ENCODE measurements around the gene RIPOR1.
"Not testable (repeated sequence)": the region's sequence is repeated elsewhere in the genome, so short reads cannot be mapped to it uniquely, and the experiment has no call there.

RIPOR1 gene

DNA sequence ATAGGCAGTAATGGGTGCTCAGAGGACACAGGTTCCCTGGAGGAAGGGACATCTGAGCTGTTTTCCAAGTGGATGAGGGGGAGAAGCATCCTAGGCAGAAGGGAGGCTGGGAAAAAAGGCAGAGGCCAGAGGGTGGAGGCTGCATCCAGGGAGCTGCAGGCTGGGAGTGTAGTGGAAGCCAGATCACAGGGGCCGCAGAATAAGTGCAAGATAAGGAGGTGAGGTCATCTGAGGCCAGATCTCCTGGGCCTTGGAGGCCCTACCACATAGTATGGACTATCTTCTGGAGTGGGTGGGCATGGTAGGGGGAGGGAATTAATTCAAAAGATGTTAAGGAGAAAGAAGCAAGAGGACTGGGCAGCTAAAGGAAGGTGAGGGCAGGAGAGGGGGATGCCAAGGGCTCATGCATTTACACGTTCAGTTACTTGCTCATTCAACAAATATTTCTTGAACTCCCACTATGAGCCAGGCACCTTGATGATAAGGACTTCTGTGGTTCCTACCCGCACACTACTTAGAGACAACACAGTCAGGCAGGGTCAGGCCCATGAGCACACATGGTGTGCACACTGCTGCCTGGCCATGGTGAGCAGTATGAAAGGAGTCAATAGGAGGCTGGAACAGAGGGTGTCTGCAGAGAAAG is 2.4 kb upstream of the RIPOR1 start:
- DNase-seq (ENCODE audit: low spot score in 2 of 2): no peak
- in situ Hi-C loops (cut with MboI; ENCODE audit: low sequenced_read_pairs): no loop called here
- peaks cover 12% of the 10 kb centered on the region for H3K4me1 ChIP-seq
- 0 out of 2 replicates have a peak, but pooled peaks cover 3% of the 10 kb centered on the region for H3K36me3 ChIP-seq (replicated peaks)
- no peaks in the 10 kb centered on the region for H3K27me3 ChIP-seq (ENCODE audit: low read depth)
- no peaks in the 10 kb centered on the region for H3K9me3 ChIP-seq
- no peak overlapping the region for H3K4me3 ChIP-seq

DNA sequence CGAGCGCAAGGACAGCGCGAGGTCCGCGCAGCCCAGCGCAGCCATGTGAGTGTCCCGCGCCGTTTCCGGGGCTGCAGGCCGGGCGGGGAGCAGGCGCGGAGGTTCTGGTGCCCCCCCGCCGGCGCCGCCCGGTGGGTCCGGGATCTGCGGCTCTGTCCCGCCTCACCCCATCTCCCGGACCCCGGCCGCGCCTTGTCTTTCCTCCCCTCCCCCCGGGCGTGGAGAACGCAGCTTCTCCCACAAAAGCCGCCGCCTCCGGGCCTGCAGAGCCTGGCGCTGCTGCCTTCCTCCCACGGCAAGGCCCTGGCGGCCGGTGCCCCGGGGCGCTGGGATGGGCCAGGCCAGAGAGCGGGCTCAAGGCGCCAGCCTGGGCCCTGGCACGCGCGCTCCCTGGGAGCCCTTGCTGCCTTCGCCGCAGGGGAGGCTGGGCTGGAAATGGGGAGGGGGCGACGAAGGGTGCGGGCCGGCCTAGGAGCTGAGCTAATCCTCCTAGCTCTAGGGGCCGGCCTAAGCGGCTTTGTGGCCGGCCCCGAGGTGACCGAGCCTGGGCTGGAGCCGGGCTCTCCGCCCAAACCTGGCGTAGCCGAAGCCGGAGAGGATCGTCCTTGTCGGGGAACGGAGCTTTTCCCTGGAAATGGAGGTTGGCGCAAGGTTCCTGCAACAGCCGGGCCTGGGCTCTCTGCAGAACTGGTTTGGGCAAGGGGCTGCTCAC is 397 bp downstream of the RIPOR1 start:
- H3K9me3 ChIP-seq: no peaks in the 10 kb centered on the region
- in situ Hi-C loops (cut with MboI; ENCODE audit: low sequenced_read_pairs): no loop called here
- peaks cover 8% of the 10 kb centered on the region for H3K4me1 ChIP-seq
- 0 out of 2 replicates have a peak, but pooled peaks cover 3% of the 10 kb centered on the region for H3K36me3 ChIP-seq (replicated peaks)
- DNase-seq (ENCODE audit: low spot score in 2 of 2): peak in 1 of 2 experiments; percentile 71
- H3K27me3 ChIP-seq (ENCODE audit: low read depth): no peaks in the 10 kb centered on the region
- H3K4me3 ChIP-seq: peak overlapping the region; percentile 74

DNA sequence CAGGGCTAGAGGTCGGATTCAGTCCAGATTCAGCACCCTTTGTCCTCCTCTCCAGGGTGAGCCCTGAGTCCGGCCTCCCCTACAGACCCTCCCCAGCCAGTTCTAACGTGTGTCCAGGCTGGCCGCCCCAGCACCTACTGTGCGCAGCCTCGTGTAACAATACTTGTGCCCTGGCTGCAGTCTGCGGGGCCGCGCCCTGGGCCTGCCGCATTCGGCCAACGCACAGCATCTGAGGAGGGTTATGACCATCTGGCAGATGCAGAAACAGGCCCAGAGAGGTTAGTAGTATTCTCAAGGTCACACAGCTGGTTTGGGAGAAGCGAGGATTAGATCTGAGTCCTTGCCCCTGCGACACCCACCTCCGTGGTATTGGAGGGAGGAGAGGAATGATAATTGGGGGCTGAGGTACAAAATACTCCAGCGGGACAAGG is 968 bp downstream of the RIPOR1 start:
- peak in 1 of 2 experiments; percentile 28 for DNase-seq (ENCODE audit: low spot score in 2 of 2)
- Histone ChIP-seq H3K27me3 (ENCODE audit: low read depth) (no peaks in the 10 kb centered on the region), H3K9me3 (no peaks in the 10 kb centered on the region), H3K4me3 (peak overlapping the region; percentile 74), H3K4me1 (peaks cover 8% of the 10 kb centered on the region), H3K36me3 (replicated peaks) (0 out of 2 replicates have a peak, but pooled peaks cover 3% of the 10 kb centered on the region)
- in situ Hi-C loops (cut with MboI; ENCODE audit: low sequenced_read_pairs): no loop called here

DNA sequence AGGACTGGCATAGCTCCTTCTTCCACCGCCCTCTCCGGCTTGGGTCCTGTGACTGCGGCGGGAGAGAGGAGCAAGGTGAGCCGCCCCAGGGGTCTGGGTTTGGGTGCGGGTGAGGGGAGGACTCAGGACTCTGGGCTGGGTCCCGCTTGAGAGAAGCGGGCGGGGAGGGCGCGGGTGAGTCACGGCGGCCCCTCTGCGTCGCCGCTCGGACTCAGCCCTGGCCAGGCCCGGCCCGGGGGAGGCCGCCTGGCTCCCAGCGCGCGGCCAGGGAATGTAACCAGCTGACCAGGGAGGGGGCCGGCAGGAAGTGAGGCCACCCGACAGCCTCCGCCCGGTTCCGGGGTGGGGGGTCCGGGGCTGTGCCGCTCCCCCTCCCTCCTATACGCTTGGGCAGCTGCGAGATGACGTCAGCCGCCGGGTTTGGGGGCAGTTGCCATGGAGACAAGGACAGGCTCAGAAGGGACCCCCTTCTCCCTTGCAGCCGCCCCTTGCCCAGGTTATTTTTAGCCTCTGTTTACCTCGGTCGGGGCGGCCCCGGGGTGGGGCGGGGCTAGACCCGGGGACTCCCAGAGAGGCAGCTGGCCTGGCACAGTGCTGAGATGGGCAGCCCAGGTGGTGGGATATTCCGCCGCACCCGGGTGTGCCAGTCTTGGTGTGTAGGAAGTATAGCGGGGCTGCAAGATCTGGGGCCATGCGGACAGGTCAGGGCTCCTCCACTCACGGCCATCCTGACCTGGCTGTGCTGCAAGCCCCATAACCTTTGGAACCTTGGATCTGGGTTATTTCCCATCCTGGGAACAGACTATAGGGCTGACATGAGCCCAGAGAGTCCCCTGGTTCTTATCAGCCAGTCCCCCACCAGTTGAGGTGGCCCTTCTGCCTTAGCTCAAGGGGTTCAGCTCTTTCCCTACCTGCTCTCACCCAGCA is 1.6 kb downstream of the RIPOR1 start:
- Histone ChIP-seq H3K9me3 (no peaks in the 10 kb centered on the region), H3K4me1 (peaks cover 8% of the 10 kb centered on the region), H3K4me3 (peak overlapping the region; percentile 74), H3K27me3 (ENCODE audit: low read depth) (no peaks in the 10 kb centered on the region), H3K36me3 (replicated peaks) (0 out of 2 replicates have a peak, but pooled peaks cover 3% of the 10 kb centered on the region)
- DNase-seq (ENCODE audit: low spot score in 2 of 2): peak in 1 of 2 experiments; percentile 49
- in situ Hi-C loops (cut with MboI; ENCODE audit: low sequenced_read_pairs): no loop called here

DNA sequence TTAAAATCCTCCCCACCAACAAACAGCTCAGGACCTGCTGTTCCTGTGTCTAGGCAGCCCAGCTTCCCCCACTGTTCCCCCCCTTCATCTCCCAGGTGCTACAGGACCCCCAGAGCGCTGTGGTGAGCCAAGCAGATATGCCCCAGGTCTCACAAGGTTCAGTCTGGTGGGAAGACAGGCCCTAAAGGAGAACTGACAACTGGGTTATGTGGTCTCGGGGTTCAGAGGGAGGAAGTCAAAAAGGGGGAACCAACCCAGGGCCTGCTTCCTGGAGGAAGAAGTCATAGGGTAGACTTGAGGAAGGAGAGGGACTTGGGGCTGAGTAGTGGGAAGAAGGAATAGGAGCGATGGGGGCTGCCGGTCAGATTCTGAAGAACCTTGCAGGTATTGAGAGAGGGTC is 2.6 kb downstream of the RIPOR1 start:
- Histone ChIP-seq H3K4me1 (peaks cover 8% of the 10 kb centered on the region), H3K27me3 (ENCODE audit: low read depth) (no peaks in the 10 kb centered on the region), H3K4me3 (no peak overlapping the region; the same call in 1 of the 2 replicates), H3K36me3 (replicated peaks) (0 out of 2 replicates have a peak, but pooled peaks cover 3% of the 10 kb centered on the region), H3K9me3 (no peaks in the 10 kb centered on the region)
- in situ Hi-C loops (cut with MboI; ENCODE audit: low sequenced_read_pairs): no loop called here
- DNase-seq (ENCODE audit: low spot score in 2 of 2): no peak

DNA sequence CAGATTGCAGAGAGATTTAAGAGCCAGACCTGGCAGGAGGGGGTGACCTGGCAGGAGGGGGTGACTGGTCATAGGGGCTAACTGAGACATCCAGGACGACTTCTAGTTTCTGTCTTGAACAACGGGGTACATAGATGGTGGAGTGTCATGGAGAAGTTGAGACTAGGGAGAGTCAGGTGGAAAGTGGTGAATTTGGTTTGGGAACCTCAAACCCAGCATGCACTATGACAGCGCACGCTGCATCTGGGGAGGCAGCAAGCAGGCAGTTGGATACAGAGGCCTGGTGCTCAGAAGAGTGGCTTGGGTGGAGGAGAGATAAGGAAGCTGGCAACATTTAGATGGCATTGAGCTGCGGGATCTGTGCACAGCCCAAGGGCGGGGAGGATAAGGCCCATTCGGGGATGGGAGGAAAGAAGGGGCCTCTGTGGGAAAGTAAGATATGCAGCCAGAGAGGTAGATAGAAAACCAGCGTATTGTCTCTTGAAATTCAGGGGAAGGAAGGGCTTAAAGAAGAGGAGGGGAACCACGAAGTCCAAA is 4.5 kb downstream of the RIPOR1 start:
- H3K4me3 ChIP-seq: no peak overlapping the region
- H3K4me1 ChIP-seq: peaks cover 7% of the 10 kb centered on the region
- in situ Hi-C loops (cut with MboI; ENCODE audit: low sequenced_read_pairs): no loop called here
- H3K27me3 ChIP-seq (ENCODE audit: low read depth): no peaks in the 10 kb centered on the region
- no peaks in the 10 kb centered on the region for H3K9me3 ChIP-seq
- DNase-seq (ENCODE audit: low spot score in 2 of 2): no peak
- 0 out of 2 replicates have a peak, but pooled peaks cover 3% of the 10 kb centered on the region for H3K36me3 ChIP-seq (replicated peaks)

DNA sequence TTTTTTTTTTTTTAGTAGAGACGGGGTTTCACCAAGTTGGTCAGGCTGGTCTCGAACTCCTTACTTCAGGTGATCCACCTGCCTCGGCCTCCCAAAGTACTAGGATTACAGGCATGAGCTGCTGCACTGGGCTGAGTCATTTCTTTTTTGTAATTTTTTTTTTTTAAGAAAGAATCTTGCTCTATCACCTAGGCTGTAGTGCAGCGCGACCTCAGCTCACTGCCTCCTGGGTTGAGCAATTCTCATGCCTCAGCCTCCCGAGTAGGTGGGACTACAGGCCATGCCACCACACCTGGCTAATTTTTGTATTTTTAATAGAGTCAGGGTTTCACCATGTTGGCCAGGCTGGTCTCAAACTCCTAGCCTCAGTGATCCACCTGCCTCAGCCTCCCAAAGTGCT is 5.4 kb downstream of the RIPOR1 start:
- H3K27me3 ChIP-seq (ENCODE audit: low read depth); H3K4me1 ChIP-seq; DNase-seq (ENCODE audit: low spot score in 2 of 2); H3K36me3 ChIP-seq (replicated peaks); H3K9me3 ChIP-seq; in situ Hi-C loops (cut with MboI; ENCODE audit: low sequenced_read_pairs); H3K4me3 ChIP-seq: not testable (repeated sequence)

DNA sequence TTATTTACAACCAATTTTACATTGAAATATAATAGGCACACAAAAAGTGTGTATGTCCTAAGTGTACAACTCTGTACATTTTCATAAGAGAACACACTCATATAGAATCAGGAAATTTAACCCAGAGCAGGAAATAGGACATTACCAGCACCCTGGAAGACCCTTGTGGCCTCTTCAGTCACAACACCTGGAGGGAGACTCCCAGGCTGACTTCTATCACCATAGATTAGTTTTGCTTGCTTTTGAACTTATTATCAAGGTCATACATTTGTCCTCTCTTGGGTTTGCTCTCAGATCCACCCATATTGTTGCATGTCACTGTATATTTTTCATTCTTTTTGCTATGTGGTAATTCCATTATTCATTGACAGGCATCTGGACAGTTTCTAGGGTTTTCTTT is 5.8 kb downstream of the RIPOR1 start:
- Histone ChIP-seq H3K27me3 (ENCODE audit: low read depth) (no peaks in the 10 kb centered on the region), H3K36me3 (replicated peaks) (peaks cover 9% of the 10 kb centered on the region), H3K4me3 (no peak overlapping the region), H3K4me1 (peaks cover 3% of the 10 kb centered on the region), H3K9me3 (no peaks in the 10 kb centered on the region)
- DNase-seq (ENCODE audit: low spot score in 2 of 2): no peak
- in situ Hi-C loops (cut with MboI; ENCODE audit: low sequenced_read_pairs): no loop called here

DNA sequence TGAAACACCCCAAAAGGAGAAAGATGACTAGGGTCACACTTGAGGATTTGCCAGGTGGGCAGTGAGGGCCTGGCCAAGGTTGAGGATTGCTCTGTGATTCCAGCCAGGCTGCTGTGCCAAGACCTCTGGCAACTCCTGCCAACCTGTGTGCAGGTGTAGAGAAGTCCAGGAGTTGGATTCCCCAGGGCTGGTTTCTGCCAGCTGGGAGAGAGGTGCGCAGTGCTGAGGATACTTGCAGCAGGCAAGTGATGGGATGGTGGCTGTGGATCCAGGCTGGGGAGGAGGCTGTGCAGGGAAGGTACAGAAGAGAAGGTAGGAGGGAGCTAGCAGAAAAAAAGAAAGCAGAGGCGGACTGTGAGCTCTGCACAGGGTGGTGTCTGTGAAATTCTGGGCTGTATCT is 6.6 kb downstream of the RIPOR1 start:
- peaks cover 3% of the 10 kb centered on the region for H3K4me1 ChIP-seq
- no peak for DNase-seq (ENCODE audit: low spot score in 2 of 2)
- H3K36me3 ChIP-seq (replicated peaks): peaks cover 15% of the 10 kb centered on the region
- H3K27me3 ChIP-seq (ENCODE audit: low read depth): no peaks in the 10 kb centered on the region
- H3K9me3 ChIP-seq: no peaks in the 10 kb centered on the region
- in situ Hi-C loops (cut with MboI; ENCODE audit: low sequenced_read_pairs): no loop called here
- H3K4me3 ChIP-seq: no peak overlapping the region

DNA sequence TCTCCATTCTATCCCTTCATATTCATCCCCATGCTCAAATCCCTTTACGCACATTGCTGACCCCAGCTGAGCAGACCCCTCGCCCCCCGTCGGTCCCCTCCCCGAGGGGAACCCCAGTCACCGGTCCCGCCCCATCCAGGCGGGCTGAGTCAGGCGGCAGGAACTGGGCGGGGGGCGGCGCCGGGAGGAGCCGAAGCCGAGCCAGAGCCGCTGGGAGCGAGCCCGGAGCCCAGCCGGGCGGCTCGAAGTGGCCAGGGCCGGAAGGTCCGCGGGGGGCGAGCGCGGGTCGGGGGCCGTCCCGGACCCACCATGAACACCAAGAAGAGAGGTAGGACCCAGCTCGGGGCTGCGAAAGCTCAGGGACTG is 8.6 kb downstream of the RIPOR1 start:
- no peak for DNase-seq (ENCODE audit: low spot score in 2 of 2)
- Histone ChIP-seq H3K27me3 (ENCODE audit: low read depth) (no peaks in the 10 kb centered on the region), H3K4me1 (no peaks in the 10 kb centered on the region), H3K9me3 (no peaks in the 10 kb centered on the region), H3K36me3 (replicated peaks) (peaks cover 36% of the 10 kb centered on the region), H3K4me3 (no peak overlapping the region)
- in situ Hi-C loops (cut with MboI; ENCODE audit: low sequenced_read_pairs): no loop called here

DNA sequence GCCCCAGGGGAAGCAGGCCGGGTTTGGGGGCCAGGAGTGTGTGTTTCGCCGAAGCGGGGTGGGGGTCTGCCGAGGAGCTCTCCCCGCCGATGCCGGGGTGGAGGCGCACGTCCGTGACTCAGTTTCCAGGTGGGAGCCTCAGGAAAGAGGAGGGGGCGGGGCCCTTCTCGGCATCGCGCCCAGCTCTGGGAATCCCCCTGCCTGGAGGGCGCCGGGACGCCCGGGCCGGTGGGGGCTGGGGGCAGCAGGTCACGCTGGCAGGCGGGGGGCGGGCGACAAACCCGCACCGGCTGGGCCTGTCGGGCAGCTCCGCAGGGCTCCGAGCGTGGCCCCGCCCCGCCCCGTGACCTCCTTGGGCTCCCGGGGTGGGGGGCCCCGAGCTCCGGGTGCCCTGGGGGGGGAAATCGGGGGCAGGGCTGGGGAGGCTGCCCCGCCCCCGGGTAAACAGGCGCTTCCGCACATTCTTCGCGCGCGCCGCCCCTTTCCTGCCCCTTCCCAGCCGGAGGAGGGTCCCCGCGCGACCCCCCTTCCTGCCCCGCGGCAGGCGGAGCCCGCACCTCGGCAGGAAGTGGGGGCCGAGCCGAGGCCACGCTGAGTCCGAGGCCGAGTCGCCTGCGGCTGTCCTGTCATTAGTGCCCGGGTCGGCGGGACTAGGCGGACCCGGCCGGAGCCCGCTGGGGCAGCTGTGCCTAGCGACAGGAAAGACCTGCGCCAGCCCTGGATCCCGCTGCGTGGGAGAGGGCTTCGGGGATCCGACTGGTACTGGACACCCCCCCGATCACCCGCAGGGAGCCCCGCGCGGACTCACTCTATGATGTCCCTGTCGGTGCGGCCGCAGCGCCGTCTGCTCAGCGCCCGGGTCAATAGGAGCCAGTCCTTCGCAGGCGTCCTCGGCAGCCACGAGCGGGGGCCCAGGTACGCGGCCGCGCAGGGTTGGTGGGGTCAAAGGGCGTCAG is 9.3 kb downstream of the RIPOR1 start:
- H3K27me3 ChIP-seq (ENCODE audit: low read depth): no peaks in the 10 kb centered on the region

DNA sequence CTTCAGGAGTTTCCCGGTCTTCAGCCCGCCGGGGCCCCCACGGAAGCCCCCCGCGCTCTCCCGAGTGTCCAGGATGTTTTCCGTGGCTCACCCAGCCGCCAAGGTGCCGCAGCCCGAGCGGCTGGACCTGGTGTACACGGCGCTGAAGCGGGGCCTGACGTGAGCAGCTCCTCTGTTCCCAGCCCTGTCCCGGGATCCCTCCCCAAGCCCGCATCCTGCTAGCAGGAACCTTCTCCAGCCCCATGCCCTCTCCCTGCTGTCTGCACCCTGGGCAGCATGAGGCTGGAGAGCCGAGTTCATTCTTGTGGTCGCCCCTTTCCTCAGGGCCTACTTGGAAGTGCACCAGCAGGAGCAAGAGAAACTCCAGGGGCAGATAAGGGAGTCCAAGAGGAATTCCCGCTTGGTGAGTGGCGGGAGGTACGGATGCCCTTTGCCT is 10.1 kb downstream of the RIPOR1 start:
- in situ Hi-C loops (cut with MboI; ENCODE audit: low sequenced_read_pairs): no loop called here
- H3K4me1 ChIP-seq: no peaks in the 10 kb centered on the region
- H3K27me3 ChIP-seq (ENCODE audit: low read depth): no peaks in the 10 kb centered on the region
- no peak for DNase-seq (ENCODE audit: low spot score in 2 of 2)
- H3K4me3 ChIP-seq: no peak overlapping the region
- no peaks in the 10 kb centered on the region for H3K9me3 ChIP-seq
- peaks cover 48% of the 10 kb centered on the region for H3K36me3 ChIP-seq (replicated peaks)

More for the DNA sequence above, 9.3 kb downstream of the RIPOR1 start:
- no peak for DNase-seq (ENCODE audit: low spot score in 2 of 2)
- H3K36me3 ChIP-seq (replicated peaks): peaks cover 40% of the 10 kb centered on the region
- no peak overlapping the region for H3K4me3 ChIP-seq
- in situ Hi-C loops (cut with MboI; ENCODE audit: low sequenced_read_pairs): no loop called here
- H3K4me1 ChIP-seq: no peaks in the 10 kb centered on the region
- H3K9me3 ChIP-seq: no peaks in the 10 kb centered on the region
